Measurements from ENCODE around the gene TMEM61. TPM values are rescaled to one million over a fixed set of nuclear protein-coding genes. Genes with fewer than 3 reads are reported as not detected.

Gene TMEM61
- total RNA-seq, 3 donors from 2014 or later = 0.32 to 8.3 (median 7.5) TPM

- no peak for DNase-seq (ENCODE audit: low spot score in 2 of 2)
- Histone ChIP-seq H3K27me3 (no peaks in the 10 kb centered on the region), H3K4me3 (no peak overlapping the region), H3K4me1 (peaks cover 0 to 6% of the 10 kb centered on the region in 2 donors), H3K36me3 (no peaks in the 10 kb centered on the region), H3K27ac (no peak overlapping the region), H3K9me3 (no peaks in the 10 kb centered on the region)
- intact Hi-C loops (cut with DNase I; ENCODE audit: low total_unique reads) = loop anchor here (10.0 kb wide), 1 partner anchor 58 kb away; no protein-coding TSS in a partner anchor
- no peak for TF ChIP-seq CTCF (IDR thresholded peaks at IDR 0.05)
- no peak for TF ChIP-seq POLR2A (IDR thresholded peaks at IDR 0.05)
- no peak for TF ChIP-seq POLR2AphosphoS5 (IDR thresholded peaks at IDR 0.05)
Measured at GRCh38 chr1:55012661-55013060, 32.2 kb downstream of the TMEM61 start.

GRCh38 chr1:55015123-55015522 is 34.7 kb downstream of the TMEM61 start:
- Histone ChIP-seq H3K9me3 (no peaks in the 10 kb centered on the region), H3K27ac (peak overlapping the region; percentile 75 to 78), H3K4me3 (no peak overlapping the region), H3K4me1 (peaks cover 0 to 6% of the 10 kb centered on the region in 2 donors), H3K27me3 (no peaks in the 10 kb centered on the region), H3K36me3 (no peaks in the 10 kb centered on the region)
- peak; percentile 88 to 90 for DNase-seq (ENCODE audit: low spot score in 2 of 2)
- intact Hi-C loops (cut with DNase I; ENCODE audit: low total_unique reads) = loop anchor here (10.0 kb wide), 1 partner anchor 60 kb away; no protein-coding TSS in a partner anchor
- TF ChIP-seq POLR2AphosphoS5 (IDR thresholded peaks at IDR 0.05) = peak in 2 of 3 donors; percentile 20 to 34
- TF ChIP-seq CTCF (IDR thresholded peaks at IDR 0.05) = no peak
- TF ChIP-seq POLR2A (IDR thresholded peaks at IDR 0.05) = no peak

GRCh38 chr1:55015731-55016620 is 35.5 kb downstream of the TMEM61 start:
- no peaks in the 10 kb centered on the region for H3K27me3 ChIP-seq
- peak overlapping the region; percentile 75 to 78 for H3K27ac ChIP-seq

GRCh38 chr1:55018395-55018794 is 38.0 kb downstream of the TMEM61 start:
- no peak for DNase-seq (ENCODE audit: low spot score in 2 of 2)
- TF ChIP-seq POLR2AphosphoS5 (IDR thresholded peaks at IDR 0.05) = no peak
- TF ChIP-seq CTCF (IDR thresholded peaks at IDR 0.05) = no peak
- no peak for TF ChIP-seq POLR2A (IDR thresholded peaks at IDR 0.05)
- no peaks in the 10 kb centered on the region for H3K9me3 ChIP-seq
- no peak overlapping the region for H3K27ac ChIP-seq
- no peak overlapping the region for H3K4me3 ChIP-seq
- no peaks in the 10 kb centered on the region for H3K27me3 ChIP-seq
- intact Hi-C loops (cut with DNase I; ENCODE audit: low total_unique reads) = loop anchor here (10.0 kb wide), 1 partner anchor 64 kb away; no protein-coding TSS in a partner anchor
- H3K36me3 ChIP-seq = no peaks in the 10 kb centered on the region
- H3K4me1 ChIP-seq = peaks cover 0 to 6% of the 10 kb centered on the region in 2 donors

More at GRCh38 chr1:55015731-55016620, 35.5 kb downstream of the TMEM61 start:
- Histone ChIP-seq H3K4me3 (no peak overlapping the region), H3K4me1 (peaks cover 0 to 6% of the 10 kb centered on the region in 2 donors), H3K9me3 (no peaks in the 10 kb centered on the region), H3K36me3 (no peaks in the 10 kb centered on the region)
- no peak for TF ChIP-seq CTCF (IDR thresholded peaks at IDR 0.05)
- TF ChIP-seq POLR2A (IDR thresholded peaks at IDR 0.05) = no peak
- TF ChIP-seq POLR2AphosphoS5 (IDR thresholded peaks at IDR 0.05) = no peak
- intact Hi-C loops (cut with DNase I; ENCODE audit: low total_unique reads) = loop anchor here (10.0 kb wide), 1 partner anchor 61 kb away; no protein-coding TSS in a partner anchor
- no peak for DNase-seq (ENCODE audit: low spot score in 2 of 2)

Data from breast epithelium (tissue), 4 donors.